Tibial artery (tissue), 4 donors: ENCODE measurements around the gene BAK1.

Experiments
- DNase-seq, 2 donors: peaks; one replicate each; pipeline ENCODE4 v3.0.0-alpha.2; 2019
- H3K27ac ChIP-seq, 2 donors: fragments of 200-600 bp; sonication (generic) in 1 of 2; 1 replicate in 1 of 2; 2 replicates in 1 of 2; pipeline ENCODE4 v1.5.1; 2018 to 2019; ENCODE audit warnings: mild to moderate bottlenecking in 1 of 2
- H3K27me3 ChIP-seq, 2 donors: fragments of 200-600 bp; sonication (generic) in 1 of 2; one replicate each; pipeline versions ENCODE4 v1.5.1 to v1.6.0; 2016 to 2019
- H3K36me3 ChIP-seq, 3 donors: fragments of 200-600 bp; sonication (generic) in 2 of 3; one replicate each; pipeline ENCODE4 v1.5.1; 2016 to 2019; ENCODE audit warnings: mild to moderate bottlenecking in 2 of 3
- H3K4me1 ChIP-seq, 4 donors: fragments of 200-600 bp; sonication (generic) in 2 of 4; 1 replicate in 3 of 4; 2 replicates in 1 of 4; pipeline ENCODE4 v1.5.1; 2016 to 2019
- H3K4me3 ChIP-seq, 2 donors: fragments of 200-600 bp; sonication (generic) in 1 of 2; 1 replicate in 1 of 2; 2 replicates in 1 of 2; pipeline ENCODE4 v1.5.1; 2018 to 2019; ENCODE audit warnings: mild to moderate bottlenecking in 2 of 2
- H3K9me3 ChIP-seq, 3 donors: fragments of 200-600 bp; sonication (generic) in 1 of 3; one replicate each; pipeline ENCODE4 v1.5.1; 2016 to 2019
- intact Hi-C: fragments of 100-400 bp; cut with DNase I; formaldehyde crosslinking; loops from one replicate; pipeline ENCODE4 v1.15.0; 2023; ENCODE audit warnings: low total_unique reads
- TF ChIP-seq, protein P1 (sequence below), 2 experiments: fragments of 200-600 bp in 1 of 2; fragments of 450-650 bp in 1 of 2; IDR thresholded peaks; one replicate each; pipeline ENCODE4 v1.5.1; 2017 to 2019; ENCODE audit warnings: antibody characterized with exemption in 2 of 2, mild to moderate bottlenecking in 1 of 2, moderate library complexity in 1 of 2

The BAK1 gene

DNA sequence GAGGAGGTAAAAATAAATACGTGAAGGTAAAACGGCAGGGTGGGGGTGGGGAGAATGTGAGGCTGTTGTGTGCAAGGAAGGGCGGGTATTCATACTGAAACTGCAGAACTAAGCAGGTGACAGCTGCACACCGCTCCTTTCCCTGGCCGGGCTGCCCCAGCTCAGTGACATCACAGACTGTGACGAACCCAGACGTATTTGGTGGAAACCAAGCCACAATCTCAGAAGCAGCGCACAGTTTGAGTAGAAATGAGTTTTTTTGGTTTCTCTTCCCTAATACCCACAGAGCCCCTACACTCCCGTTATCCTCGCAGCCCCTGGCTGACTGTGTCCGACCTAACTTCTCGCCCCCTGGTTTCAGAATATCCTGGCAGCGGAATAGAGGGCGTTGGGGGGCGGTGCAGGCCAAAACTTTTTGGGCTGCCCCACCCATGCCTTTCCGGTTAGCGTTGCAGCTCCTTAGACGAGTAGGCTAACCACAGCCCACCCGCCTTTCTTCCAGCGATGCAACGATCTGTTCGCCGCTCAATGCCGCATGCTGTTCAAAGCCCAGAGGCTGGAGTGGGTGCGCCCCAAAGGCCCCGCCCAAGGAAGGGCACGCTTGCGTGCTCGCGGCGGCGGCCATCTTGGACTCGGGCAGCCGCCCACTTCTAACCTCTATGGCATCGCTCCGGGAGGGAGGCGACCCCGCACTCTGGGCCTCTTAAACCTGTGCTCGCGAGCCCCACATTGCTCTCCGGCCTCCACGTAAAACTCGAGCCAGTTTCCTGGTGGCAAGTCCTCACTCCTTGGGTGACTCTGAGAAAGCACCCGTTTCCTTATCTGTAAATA is 9.1 kb downstream of the BAK1 start:
- no peaks in the 10 kb centered on the region for H3K9me3 ChIP-seq
- peaks cover 0 to 9% (median 5%) of the 10 kb centered on the region in 4 donors for H3K4me1 ChIP-seq
- peaks cover 15 to 28% (median 24%) of the 10 kb centered on the region in 3 donors for H3K36me3 ChIP-seq
- peak; percentile 78 to 90 for DNase-seq
- intact Hi-C loops = loop anchor here (10.0 kb wide), 2 partner anchors 116 to 186 kb away; partner anchors contain the start of gene ZBTB9
- peak overlapping the region; percentile 62 to 75 for H3K4me3 ChIP-seq
- H3K27me3 ChIP-seq = no peaks in the 10 kb centered on the region
- H3K27ac ChIP-seq = peak overlapping the region; percentile 88 to 91
- TF ChIP-seq, protein P1, sequence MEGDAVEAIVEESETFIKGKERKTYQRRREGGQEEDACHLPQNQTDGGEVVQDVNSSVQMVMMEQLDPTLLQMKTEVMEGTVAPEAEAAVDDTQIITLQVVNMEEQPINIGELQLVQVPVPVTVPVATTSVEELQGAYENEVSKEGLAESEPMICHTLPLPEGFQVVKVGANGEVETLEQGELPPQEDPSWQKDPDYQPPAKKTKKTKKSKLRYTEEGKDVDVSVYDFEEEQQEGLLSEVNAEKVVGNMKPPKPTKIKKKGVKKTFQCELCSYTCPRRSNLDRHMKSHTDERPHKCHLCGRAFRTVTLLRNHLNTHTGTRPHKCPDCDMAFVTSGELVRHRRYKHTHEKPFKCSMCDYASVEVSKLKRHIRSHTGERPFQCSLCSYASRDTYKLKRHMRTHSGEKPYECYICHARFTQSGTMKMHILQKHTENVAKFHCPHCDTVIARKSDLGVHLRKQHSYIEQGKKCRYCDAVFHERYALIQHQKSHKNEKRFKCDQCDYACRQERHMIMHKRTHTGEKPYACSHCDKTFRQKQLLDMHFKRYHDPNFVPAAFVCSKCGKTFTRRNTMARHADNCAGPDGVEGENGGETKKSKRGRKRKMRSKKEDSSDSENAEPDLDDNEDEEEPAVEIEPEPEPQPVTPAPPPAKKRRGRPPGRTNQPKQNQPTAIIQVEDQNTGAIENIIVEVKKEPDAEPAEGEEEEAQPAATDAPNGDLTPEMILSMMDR (IDR thresholded peaks at IDR 0.05) = peak in 1 of 2 experiments; percentile 10

DNA sequence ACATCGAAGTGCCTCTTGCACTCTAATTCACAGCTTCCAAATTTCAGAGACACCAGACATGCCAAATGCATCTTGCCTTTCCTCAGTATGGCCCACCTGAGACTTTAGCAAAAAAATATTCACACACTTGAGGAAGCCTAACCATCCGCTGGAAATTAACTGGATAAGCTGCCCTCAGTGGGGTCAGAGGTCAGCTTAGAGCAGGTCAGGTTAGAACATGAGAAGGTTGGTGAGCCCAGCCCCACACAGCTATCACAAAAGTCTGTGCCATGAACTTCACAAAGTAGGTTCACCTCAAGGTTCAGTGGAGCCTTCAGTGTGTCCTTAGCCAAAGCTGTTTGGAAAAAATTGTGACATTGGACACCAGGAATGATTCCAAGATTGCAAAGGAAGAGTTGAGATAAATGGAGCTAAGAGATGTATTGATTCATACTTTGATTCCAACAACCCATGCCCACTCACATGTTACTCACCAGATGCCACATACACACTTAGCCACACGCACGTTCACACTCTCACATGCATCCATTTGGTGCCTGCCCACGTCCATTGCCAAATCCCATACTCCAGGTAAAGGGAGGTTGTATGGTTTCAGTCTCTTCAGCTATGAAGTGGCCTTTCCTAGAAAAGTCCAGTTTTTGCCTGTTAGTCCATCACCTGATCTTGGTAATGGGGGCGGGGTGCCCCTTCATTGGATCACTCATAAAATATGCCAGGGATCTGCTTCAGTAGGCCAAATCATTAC is 11.1 kb downstream of the BAK1 start:
- intact Hi-C loops = no loop called here
- H3K9me3 ChIP-seq = no peaks in the 10 kb centered on the region
- H3K27ac ChIP-seq = no peak overlapping the region
- H3K4me1 ChIP-seq = peaks cover 0 to 9% (median 5%) of the 10 kb centered on the region in 4 donors
- peaks cover 0 to 8% (median 4%) of the 10 kb centered on the region in 3 donors for H3K36me3 ChIP-seq
- no peak for DNase-seq
- H3K27me3 ChIP-seq = no peaks in the 10 kb centered on the region
- TF ChIP-seq, protein P1 (IDR thresholded peaks at IDR 0.05) = no peak
- no peak overlapping the region for H3K4me3 ChIP-seq

DNA sequence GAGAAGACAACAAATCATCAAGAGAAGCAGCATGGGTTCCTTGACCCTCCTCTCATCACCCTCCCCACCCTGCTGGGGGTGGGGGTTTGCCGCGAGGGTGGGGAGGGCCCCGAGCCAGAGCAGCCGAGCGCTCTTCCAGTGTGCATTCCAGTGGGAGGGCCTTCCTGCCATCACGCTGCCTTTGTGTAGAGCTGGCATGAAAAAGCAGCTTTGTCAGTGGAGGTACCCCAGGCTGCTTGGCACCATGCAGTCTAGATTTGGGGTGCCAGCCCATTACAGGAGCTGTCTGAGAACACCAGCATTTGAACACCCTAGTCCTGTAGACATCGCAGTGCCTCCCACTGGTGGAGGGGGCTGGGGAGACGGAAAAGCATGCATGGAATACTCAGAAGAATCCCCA is 12.2 kb downstream of the BAK1 start:
- no peak for DNase-seq
- intact Hi-C loops = no loop called here
- no peak overlapping the region for H3K27ac ChIP-seq

DNA sequence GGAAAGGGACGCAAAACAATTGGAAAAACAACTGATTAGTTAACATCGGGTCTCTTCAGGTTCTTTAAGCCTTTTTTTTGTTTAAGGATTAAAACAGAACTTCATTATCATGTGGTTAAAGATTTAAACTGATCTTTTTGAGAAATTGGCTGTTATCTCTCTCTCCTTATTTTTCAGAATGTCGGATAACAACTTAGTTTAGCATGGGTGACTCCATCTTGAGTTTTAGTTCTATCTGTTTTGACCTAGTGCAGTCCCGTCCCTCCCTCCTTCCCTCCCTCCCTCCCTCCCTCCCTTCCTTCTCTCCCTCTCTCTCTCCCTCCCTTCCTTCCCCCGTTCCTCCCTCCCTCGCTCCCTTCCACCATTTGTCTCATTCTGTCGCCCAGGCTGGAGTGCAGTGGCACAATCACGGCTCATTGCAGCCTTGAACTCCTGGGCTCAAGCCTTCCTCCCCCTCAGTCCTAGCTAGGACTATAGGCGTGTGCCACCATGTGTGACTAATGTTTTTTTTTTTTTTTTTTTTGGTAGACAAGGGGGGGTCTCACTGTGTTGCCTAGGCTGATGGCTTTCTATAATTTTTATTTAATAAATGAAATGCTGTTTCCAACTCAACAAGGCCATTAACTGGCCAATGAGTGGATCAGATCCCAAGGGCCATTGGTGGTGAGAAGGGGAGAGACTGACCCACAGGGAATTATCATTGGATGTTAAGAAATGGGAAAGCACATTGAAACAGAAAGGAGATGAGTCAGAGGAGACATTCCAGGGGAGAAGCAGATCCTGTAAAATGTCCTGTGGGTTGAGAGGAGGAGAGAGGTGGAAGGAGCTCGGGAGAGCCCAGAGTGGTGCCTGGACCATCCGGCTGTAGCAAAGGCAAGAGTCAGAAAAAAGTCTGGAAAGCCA is 13.6 kb downstream of the BAK1 start:
- intact Hi-C loops = no loop called here
- no peaks in the 10 kb centered on the region for H3K36me3 ChIP-seq
- no peaks in the 10 kb centered on the region for H3K27me3 ChIP-seq
- TF ChIP-seq, protein P1 (IDR thresholded peaks at IDR 0.05) = no peak
- H3K9me3 ChIP-seq = no peaks in the 10 kb centered on the region
- no peak for DNase-seq
- H3K27ac ChIP-seq = no peak overlapping the region
- H3K4me1 ChIP-seq = peaks cover 0 to under 1% (median 0%) of the 10 kb centered on the region in 4 donors
- H3K4me3 ChIP-seq = no peak overlapping the region

More for the DNA sequence above, 12.2 kb downstream of the BAK1 start:
- peaks cover 0 to 9% (median 5%) of the 10 kb centered on the region in 4 donors for H3K4me1 ChIP-seq
- no peaks in the 10 kb centered on the region for H3K27me3 ChIP-seq
- TF ChIP-seq, protein P1 (IDR thresholded peaks at IDR 0.05) = no peak
- H3K9me3 ChIP-seq = no peaks in the 10 kb centered on the region
- H3K4me3 ChIP-seq = no peak overlapping the region
- no peaks in the 10 kb centered on the region for H3K36me3 ChIP-seq

DNA sequence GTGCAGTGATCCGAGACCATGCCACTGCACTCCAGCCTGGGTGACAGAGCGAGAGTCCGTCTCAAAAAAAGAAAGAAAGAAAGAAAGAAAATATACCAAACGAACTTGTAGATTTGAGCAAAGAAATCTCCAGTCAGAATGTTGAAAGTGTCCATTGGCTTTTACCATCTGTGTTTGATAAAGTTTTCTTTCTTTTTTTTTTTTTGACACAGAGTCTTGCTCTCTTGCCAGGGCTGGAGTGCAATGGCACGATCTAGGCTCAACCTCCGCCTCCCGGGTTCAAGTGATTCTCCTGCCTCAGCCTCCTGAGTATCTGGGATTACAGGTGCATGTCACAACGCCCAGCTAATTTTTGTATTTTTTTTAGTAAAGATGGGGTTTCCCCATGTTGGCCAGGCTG is 21.3 kb downstream of the BAK1 start:
- intact Hi-C loops = no loop called here
- Histone ChIP-seq H3K9me3 (no peaks in the 10 kb centered on the region), H3K4me3 (no peak overlapping the region), H3K27ac (no peak overlapping the region), H3K36me3 (no peaks in the 10 kb centered on the region), H3K27me3 (no peaks in the 10 kb centered on the region), H3K4me1 (no peaks in the 10 kb centered on the region)
- DNase-seq = no peak
- TF ChIP-seq, protein P1 (IDR thresholded peaks at IDR 0.05) = no peak
